IPS-18c (cell line): ENCODE data around the gene LYSET.
"Not testable (repeated sequence)": the region's sequence is repeated elsewhere in the genome, so short reads cannot be mapped to it uniquely, and the experiment has no call there.

Source experiments
- H3K4me3 ChIP-seq: 2 replicates; pipeline ENCODE4 v1.7.0; 2013; ENCODE audit warnings: low read depth, mild to moderate bottlenecking, low read length, moderate library complexity; ENCODE audit not compliant: insufficient read depth
- H3K9me3 ChIP-seq: one replicate; pipeline ENCODE4 v1.6.1; 2013; ENCODE audit warnings: mild to moderate bottlenecking, low read length, moderate library complexity; ENCODE audit not compliant: control insufficient read depth, insufficient read depth

Gene LYSET

GRCh38 chr14:93201155-93201704 is 16.1 kb downstream of the LYSET start:
- Histone ChIP-seq H3K9me3 (no peaks in the 10 kb centered on the region), H3K4me3 (no peak overlapping the region)

GRCh38 chr14:93206793-93207467 is 21.8 kb downstream of the LYSET start, which contains the start of the genes GON7 and UBR7:
Gene GON7 (minus strand): TSS chr14:93207065. CDS start chr14:93207037, 28 bp downstream.
Gene UBR7 (plus strand): TSS chr14:93207256. CDS start chr14:93207292, 36 bp downstream.
- Histone ChIP-seq H3K9me3 (no peaks in the 10 kb centered on the region), H3K4me3 (peak within 1 kb of the TSS; percentile 87)

GRCh38 chr14:93207468-93208308 is 22.6 kb downstream of the LYSET start:
- H3K4me3 ChIP-seq = peak overlapping the region; percentile 87
- H3K9me3 ChIP-seq = no peaks in the 10 kb centered on the region

DNA sequence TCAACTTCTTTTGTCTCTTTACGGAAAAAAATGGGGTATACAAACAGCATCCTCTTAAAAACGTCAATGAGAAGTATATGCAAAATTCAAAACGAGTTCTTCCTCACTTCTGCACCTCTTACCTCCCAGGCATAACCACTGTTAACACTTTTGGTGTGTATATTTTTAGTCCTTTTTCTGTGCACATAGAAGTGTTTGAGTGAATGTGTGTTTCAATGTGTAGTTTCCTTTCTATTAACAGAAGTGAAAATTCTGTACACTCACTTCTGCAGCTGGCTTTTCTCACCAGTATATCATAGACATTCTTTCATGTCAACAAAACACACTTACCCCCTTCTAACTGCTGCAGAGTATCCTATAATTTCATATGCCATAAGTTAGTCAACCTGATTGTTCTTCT is 27.3 kb downstream of the LYSET start:
- H3K9me3 ChIP-seq = no peaks in the 10 kb centered on the region
- H3K4me3 ChIP-seq = no peak overlapping the region

- H3K9me3 ChIP-seq = no peaks in the 10 kb centered on the region
- no peak overlapping the region for H3K4me3 ChIP-seq
These were observed 29.5 kb downstream of the LYSET start for GRCh38 chr14:93214598-93214997.

DNA sequence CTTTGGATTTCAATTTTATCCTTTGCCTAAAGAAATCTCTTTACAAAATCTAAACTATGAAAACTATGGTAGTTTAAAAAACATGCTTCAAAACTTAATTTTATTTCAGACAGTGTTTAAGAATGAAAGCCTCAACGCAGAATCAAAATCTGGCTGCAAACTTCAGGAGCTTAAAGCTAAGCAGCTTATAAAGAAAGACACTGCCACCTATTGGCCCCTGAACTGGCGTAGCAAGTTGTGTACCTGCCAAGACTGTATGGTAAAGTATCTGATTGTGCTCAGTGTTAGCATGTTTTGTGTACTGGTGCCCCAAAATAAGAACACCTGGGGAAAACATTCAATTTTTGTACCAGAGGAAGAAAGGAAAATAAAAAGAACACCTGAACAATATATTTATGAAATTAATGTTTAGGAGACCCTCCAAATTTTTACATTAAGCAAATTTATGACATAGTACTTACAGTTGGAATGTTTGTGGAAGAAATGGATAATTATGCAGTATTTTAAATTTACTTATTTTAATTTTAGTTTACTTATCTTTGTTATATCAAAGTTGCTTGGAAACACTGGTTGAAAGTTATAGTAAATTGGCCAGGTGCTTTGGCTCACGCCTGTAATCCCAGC is 34.1 kb downstream of the LYSET start:
- Histone ChIP-seq H3K4me3 (no peak overlapping the region), H3K9me3 (no peaks in the 10 kb centered on the region)

- no peaks in the 10 kb centered on the region for H3K9me3 ChIP-seq
- H3K4me3 ChIP-seq = no peak overlapping the region
These were observed 35.4 kb downstream of the LYSET start for GRCh38 chr14:93220509-93220908.

GRCh38 chr14:93223565-93223964 is 38.4 kb downstream of the LYSET start:
- Histone ChIP-seq H3K4me3 (no peak overlapping the region), H3K9me3 (no peaks in the 10 kb centered on the region)

DNA sequence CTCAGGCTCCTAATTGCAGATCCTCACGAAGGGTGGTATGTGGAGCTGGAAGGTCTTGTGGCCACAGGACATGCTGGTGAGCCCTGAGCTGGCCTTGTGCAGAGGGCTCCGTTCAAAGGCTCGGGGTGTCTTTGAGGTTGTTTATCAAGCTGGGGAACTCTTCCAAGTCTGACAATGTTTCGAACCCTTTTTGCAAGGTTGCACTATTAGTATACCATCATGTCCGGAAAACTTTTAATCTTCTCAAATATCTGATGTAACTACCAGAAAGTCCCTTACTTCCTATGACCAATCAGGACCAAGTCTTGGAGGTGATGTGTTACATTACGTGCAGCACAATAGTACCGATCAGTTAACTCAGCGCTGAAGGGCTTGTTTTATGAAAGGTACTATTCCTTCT is 43.4 kb downstream of the LYSET start:
- H3K4me3 ChIP-seq = no peak overlapping the region
- H3K9me3 ChIP-seq = no peaks in the 10 kb centered on the region

DNA sequence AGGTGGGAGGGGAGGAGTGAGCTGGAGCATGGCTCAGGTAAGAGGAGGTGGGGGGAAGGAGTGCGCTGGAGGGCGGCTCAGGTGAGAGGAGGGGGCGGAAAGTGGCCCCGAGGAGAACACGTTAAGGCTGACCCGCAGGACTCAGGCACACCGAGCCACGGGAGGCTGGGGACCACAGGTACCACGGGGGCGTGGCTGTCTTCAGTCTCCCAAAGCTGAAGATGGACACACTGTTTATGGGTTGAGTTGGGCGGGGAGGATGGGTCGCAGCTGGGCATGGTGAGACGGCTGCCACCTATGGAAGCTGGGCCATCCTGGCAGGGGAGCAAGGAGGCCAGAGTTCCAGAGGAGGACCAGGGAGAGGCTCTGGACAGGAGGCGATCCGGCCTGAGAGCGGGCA is 45.4 kb downstream of the LYSET start:
- Histone ChIP-seq H3K9me3 (no peaks in the 10 kb centered on the region), H3K4me3 (no peak overlapping the region)

- Histone ChIP-seq H3K9me3 (no peaks in the 10 kb centered on the region), H3K4me3 (no peak overlapping the region)
These were observed 46.2 kb downstream of the LYSET start for GRCh38 chr14:93231129-93231979.

DNA sequence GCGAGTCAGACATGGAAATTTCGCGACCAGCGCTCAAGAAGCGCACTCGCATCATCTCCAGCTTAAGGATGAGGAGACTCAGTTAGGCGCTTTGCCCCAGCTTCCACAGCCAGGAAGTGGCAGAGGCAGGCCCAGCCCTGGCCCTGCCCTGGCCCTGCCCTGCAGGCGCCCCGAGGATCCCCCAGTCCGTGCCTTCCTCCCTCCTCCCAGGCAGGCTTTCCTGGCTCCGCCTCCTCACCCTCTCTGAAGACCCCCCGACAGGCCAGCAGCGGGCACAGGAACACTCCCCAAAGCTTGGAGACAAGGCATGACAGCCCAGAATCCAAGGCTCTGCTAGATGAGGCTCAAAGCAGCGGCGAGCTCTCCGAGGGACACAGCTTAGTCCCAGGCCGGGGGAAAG is 47.0 kb downstream of the LYSET start:
- H3K9me3 ChIP-seq = no peaks in the 10 kb centered on the region
- H3K4me3 ChIP-seq = no peak overlapping the region

- not testable (repeated sequence) for H3K4me3 ChIP-seq, H3K9me3 ChIP-seq
These were observed 48.0 kb downstream of the LYSET start for GRCh38 chr14:93233078-93233477.

- H3K4me3 ChIP-seq = no peak overlapping the region
- H3K9me3 ChIP-seq = no peaks in the 10 kb centered on the region
These were observed 49.7 kb downstream of the LYSET start for GRCh38 chr14:93234798-93235197.
